IPS-NIHi7 (cell line): ENCODE results near the gene PDCD1LG2.

ENCODE experiments used
- DNase-seq: peaks from one replicate; pipeline ENCODE4 v3.0.0; 2012; ENCODE audit warnings: mixed read lengths; ENCODE audit errors: extremely low spot score

The PDCD1LG2 gene

GRCh38 chr9:5531101-5531882 is 21.0 kb downstream of the PDCD1LG2 start:
- no peak for DNase-seq

- DNase-seq, result no peak
Measured at GRCh38 chr9:5532306-5532705, 22.0 kb downstream of the PDCD1LG2 start.

- DNase-seq, result no peak
Measured at GRCh38 chr9:5532790-5533189, 22.5 kb downstream of the PDCD1LG2 start.

- DNase-seq, result no peak
Measured at GRCh38 chr9:5536684-5537083, 26.4 kb downstream of the PDCD1LG2 start.

- DNase-seq, result no peak
Measured at GRCh38 chr9:5543875-5544702, 33.8 kb downstream of the PDCD1LG2 start.

- DNase-seq, result no peak
Measured at GRCh38 chr9:5549658-5550650, 39.6 kb downstream of the PDCD1LG2 start.

- no peak for DNase-seq
Measured at GRCh38 chr9:5551368-5552150, 41.2 kb downstream of the PDCD1LG2 start.

- DNase-seq, result no peak
Measured at GRCh38 chr9:5552301-5552700, 42.0 kb downstream of the PDCD1LG2 start.

- DNase-seq, result no peak
Measured at GRCh38 chr9:5553211-5553610, 42.9 kb downstream of the PDCD1LG2 start.

GRCh38 chr9:5554254-5554653 is 43.9 kb downstream of the PDCD1LG2 start:
- DNase-seq, result no peak

GRCh38 chr9:5556101-5556705 is 45.9 kb downstream of the PDCD1LG2 start:
- no peak for DNase-seq

- DNase-seq, result no peak
Measured at GRCh38 chr9:5557606-5558587, 47.6 kb downstream of the PDCD1LG2 start.

GRCh38 chr9:5559659-5560058 is 49.3 kb downstream of the PDCD1LG2 start:
- no peak for DNase-seq

- DNase-seq, result no peak
Measured at GRCh38 chr9:5560443-5561100, 50.2 kb downstream of the PDCD1LG2 start.

- no peak for DNase-seq
Measured at GRCh38 chr9:5561828-5562488, 51.6 kb downstream of the PDCD1LG2 start.

- no peak for DNase-seq
Measured at GRCh38 chr9:5562806-5563416, 52.6 kb downstream of the PDCD1LG2 start.

- no peak for DNase-seq
Measured at GRCh38 chr9:5563417-5563815, 53.1 kb downstream of the PDCD1LG2 start.

- no peak for DNase-seq
Measured at GRCh38 chr9:5563886-5564285, 53.6 kb downstream of the PDCD1LG2 start.
